Measurements from ENCODE around the gene GPX4. TPM values are rescaled to one million over a fixed set of nuclear protein-coding genes. Genes with fewer than 3 reads are reported as not detected.

Gene GPX4
- total RNA-seq, 1 donor from 2014 or later: 330 TPM

DNA sequence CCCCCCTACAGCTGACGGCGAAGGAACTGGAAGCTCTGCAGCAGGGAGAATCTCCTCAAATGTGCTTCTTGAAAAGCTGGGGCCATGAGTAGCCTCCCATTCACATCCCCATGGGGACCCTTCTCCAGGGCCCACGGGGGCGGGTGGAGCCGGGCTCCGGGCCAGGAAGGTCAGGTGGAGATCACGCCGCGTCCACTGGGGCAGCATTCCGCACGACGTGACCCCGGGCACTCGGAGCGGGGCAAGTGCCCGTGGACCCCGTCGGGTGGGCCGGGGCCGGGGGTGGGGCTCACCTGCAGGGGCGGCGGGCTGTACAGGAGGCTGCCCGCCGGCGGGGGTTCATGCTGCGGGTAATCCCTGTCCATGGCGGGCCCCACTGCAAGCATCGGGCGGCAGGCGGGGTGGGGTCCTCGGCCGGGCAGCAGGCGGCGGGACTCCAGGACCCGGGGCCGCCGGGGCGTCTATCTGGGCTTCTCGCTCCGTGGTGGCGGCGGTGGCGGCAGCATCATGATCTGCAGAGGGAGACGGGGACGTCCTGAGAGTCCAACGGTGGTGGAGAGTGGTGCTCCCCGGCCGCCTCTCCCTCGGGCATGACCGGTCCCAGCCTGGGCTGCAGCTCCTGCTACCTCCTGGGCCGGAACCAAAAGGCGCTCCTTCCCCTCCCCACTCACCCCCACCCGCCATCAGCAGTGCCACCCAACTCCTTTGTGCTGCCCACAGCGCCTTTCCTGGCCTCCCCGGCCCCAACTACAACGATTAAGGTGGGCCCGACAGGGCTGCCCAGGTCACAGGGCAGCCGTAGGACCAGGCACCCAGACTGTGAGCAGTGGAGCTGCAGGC is 50.3 kb downstream of the GPX4 start:
- TF ChIP-seq, protein P1, sequence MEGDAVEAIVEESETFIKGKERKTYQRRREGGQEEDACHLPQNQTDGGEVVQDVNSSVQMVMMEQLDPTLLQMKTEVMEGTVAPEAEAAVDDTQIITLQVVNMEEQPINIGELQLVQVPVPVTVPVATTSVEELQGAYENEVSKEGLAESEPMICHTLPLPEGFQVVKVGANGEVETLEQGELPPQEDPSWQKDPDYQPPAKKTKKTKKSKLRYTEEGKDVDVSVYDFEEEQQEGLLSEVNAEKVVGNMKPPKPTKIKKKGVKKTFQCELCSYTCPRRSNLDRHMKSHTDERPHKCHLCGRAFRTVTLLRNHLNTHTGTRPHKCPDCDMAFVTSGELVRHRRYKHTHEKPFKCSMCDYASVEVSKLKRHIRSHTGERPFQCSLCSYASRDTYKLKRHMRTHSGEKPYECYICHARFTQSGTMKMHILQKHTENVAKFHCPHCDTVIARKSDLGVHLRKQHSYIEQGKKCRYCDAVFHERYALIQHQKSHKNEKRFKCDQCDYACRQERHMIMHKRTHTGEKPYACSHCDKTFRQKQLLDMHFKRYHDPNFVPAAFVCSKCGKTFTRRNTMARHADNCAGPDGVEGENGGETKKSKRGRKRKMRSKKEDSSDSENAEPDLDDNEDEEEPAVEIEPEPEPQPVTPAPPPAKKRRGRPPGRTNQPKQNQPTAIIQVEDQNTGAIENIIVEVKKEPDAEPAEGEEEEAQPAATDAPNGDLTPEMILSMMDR (IDR thresholded peaks at IDR 0.05; ENCODE audit: unreplicated experiment): no peak
- H3K4me1 Mint-ChIP-seq (ENCODE audit: unreplicated experiment): no peaks in the 10 kb centered on the region
- no peak overlapping the region for H3K4me3 Mint-ChIP-seq (ENCODE audit: unreplicated experiment)
- peaks cover 2% of the 10 kb centered on the region for H3K27me3 Mint-ChIP-seq (ENCODE audit: unreplicated experiment)
- H3K9me3 Mint-ChIP-seq (ENCODE audit: unreplicated experiment): no peaks in the 10 kb centered on the region
- no peak for DNase-seq (ENCODE audit: low spot score)
- no peaks in the 10 kb centered on the region for H3K36me3 Mint-ChIP-seq (ENCODE audit: low read depth, unreplicated experiment)
- no peak overlapping the region for H3K27ac Mint-ChIP-seq (ENCODE audit: unreplicated experiment)

DNA sequence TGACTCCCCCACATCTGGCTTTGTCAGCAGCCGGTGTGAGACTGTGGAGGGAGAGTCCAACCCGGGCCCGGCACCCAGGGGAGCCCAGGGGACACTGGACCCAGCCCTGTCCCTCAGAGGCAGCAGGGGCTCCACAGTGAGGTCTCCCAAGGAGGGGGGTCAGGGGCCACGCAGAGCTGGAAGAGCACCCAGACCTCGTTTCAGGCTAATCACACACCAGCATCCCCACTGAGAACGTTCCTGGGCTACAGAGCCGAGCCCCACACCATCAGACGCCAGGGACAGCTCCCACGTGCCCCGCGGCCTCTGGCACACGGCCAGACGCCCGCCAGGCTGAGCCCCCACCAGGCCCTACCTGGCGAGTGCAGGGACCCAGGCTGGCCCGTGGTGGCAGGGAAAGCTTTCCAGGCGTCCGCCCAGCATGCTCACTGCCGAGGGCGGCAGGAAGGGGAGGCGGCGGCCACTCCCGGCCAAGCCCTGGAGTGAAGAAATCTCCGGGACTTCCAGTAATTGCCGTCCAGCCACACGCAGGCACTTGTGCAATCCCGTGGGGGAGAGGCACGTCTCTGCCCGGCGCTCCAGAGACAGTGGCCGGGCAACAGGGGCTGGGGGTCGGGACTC is 51.0 kb downstream of the GPX4 start:
- no peak for DNase-seq (ENCODE audit: low spot score)
- H3K9me3 Mint-ChIP-seq (ENCODE audit: unreplicated experiment): no peaks in the 10 kb centered on the region
- H3K36me3 Mint-ChIP-seq (ENCODE audit: low read depth, unreplicated experiment): no peaks in the 10 kb centered on the region
- TF ChIP-seq, protein P1 (IDR thresholded peaks at IDR 0.05; ENCODE audit: unreplicated experiment): no peak
- no peak overlapping the region for H3K27ac Mint-ChIP-seq (ENCODE audit: unreplicated experiment)
- peaks cover 2% of the 10 kb centered on the region for H3K27me3 Mint-ChIP-seq (ENCODE audit: unreplicated experiment)
- no peaks in the 10 kb centered on the region for H3K4me1 Mint-ChIP-seq (ENCODE audit: unreplicated experiment)
- H3K4me3 Mint-ChIP-seq (ENCODE audit: unreplicated experiment): no peak overlapping the region

DNA sequence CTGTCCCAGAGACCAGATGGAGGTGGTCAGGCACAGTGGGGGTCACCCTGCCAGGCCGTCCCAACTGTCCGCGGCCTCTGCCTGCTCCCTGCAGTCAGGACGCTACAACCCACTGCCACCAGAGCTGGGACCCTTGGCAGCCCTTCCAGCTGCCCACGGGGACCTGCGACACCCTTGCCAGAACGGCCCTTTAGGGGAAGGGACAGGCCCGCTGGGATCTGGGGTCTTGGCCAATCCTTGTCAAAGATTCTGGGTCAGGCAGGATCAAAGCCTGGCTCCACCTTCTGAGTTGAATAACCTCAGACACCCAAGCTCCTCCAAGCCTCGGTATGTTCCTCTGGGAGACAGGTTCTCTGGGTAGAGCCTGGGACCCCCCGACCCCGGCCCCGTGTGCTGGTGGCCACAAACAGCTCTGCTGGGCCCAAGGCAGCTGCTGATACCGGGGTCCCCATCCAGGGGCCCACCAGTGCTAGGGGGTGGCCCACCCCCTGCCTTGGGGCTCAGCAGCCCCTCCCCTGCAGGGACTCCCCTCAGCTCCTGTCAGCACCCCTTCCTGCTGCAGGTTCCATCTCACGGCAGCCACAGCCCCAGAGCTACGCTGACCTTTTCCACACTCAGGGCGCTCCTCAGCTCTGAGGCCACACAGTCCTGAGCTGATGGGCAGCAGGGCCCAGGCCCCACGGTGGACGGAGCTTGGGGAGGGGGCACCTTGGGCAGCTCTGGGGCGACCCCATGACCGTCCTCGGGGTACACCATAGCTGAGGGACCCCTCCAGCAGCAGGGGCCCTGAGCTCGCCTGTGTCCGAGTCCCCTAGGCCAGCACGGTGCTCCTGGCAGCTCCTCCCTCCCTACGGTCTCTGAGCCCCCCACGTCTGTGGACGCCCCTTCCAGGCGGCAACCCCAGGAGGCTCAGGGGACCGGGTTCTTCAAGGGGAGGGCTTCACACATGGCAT is 51.8 kb downstream of the GPX4 start:
- TF ChIP-seq, protein P1 (IDR thresholded peaks at IDR 0.05; ENCODE audit: unreplicated experiment): no peak
- Mint-ChIP-seq H3K27ac (ENCODE audit: unreplicated experiment) (no peak overlapping the region), H3K27me3 (ENCODE audit: unreplicated experiment) (peaks cover 2% of the 10 kb centered on the region), H3K4me3 (ENCODE audit: unreplicated experiment) (no peak overlapping the region), H3K4me1 (ENCODE audit: unreplicated experiment) (no peaks in the 10 kb centered on the region), H3K9me3 (ENCODE audit: unreplicated experiment) (no peaks in the 10 kb centered on the region), H3K36me3 (ENCODE audit: low read depth, unreplicated experiment) (no peaks in the 10 kb centered on the region)
- no peak for DNase-seq (ENCODE audit: low spot score)

Other genes with a start within 250 kb of the GPX4 start
- 0.46 TPM for gene CFD, start 244.3 kb upstream of the GPX4 start, total RNA-seq (ENCODE audit: unreplicated experiment)
- gene MED16, start 210.8 kb upstream of the GPX4 start, total RNA-seq (ENCODE audit: unreplicated experiment): 66.5 TPM
- not detected for gene RNU6-9, start 210.5 kb upstream of the GPX4 start, total RNA-seq (ENCODE audit: unreplicated experiment)
- 40.6 TPM for gene R3HDM4, start 190.8 kb upstream of the GPX4 start, total RNA-seq (ENCODE audit: unreplicated experiment)
- not detected for gene KISS1R, start 186.7 kb upstream of the GPX4 start, total RNA-seq (ENCODE audit: unreplicated experiment)
- gene ARID3A, start 178.0 kb upstream of the GPX4 start, total RNA-seq (ENCODE audit: unreplicated experiment): 108 TPM
- gene WDR18, start 119.6 kb upstream of the GPX4 start, total RNA-seq (ENCODE audit: unreplicated experiment): 53.1 TPM
- gene GRIN3B, start 103.6 kb upstream of the GPX4 start, total RNA-seq (ENCODE audit: unreplicated experiment): 0.95 TPM
- 182 TPM for gene TMEM259, start 82.9 kb upstream of the GPX4 start, total RNA-seq (ENCODE audit: unreplicated experiment)
- not detected for gene RNU6-2, start 82.5 kb upstream of the GPX4 start, total RNA-seq (ENCODE audit: unreplicated experiment)
- gene CNN2, start 77.4 kb upstream of the GPX4 start, total RNA-seq (ENCODE audit: unreplicated experiment): 456 TPM
- 16.3 TPM for gene ABCA7, start 63.9 kb upstream of the GPX4 start, total RNA-seq (ENCODE audit: unreplicated experiment)
- 2.4 TPM for gene ARHGAP45, start 36.8 kb upstream of the GPX4 start, total RNA-seq (ENCODE audit: unreplicated experiment)
- 166 TPM for gene POLR2E, start 8.6 kb upstream of the GPX4 start, total RNA-seq (ENCODE audit: unreplicated experiment)
- 46.4 TPM for gene SBNO2, start 70.3 kb downstream of the GPX4 start, total RNA-seq (ENCODE audit: unreplicated experiment)
- 63.9 TPM for gene STK11, start 101.8 kb downstream of the GPX4 start, total RNA-seq (ENCODE audit: unreplicated experiment)
- gene CBARP, start 134.0 kb downstream of the GPX4 start, total RNA-seq (ENCODE audit: unreplicated experiment): 10.4 TPM
- 175 TPM for gene ATP5F1D, start 137.8 kb downstream of the GPX4 start, total RNA-seq (ENCODE audit: unreplicated experiment)
- gene MIDN, start 144.6 kb downstream of the GPX4 start, total RNA-seq (ENCODE audit: unreplicated experiment): 204 TPM
- gene CIRBP, start 165.3 kb downstream of the GPX4 start, total RNA-seq (ENCODE audit: unreplicated experiment): 315 TPM
- gene FAM174C, start 171.5 kb downstream of the GPX4 start, total RNA-seq (ENCODE audit: unreplicated experiment): 22.7 TPM
- gene EFNA2, start 181.9 kb downstream of the GPX4 start, total RNA-seq (ENCODE audit: unreplicated experiment): 14.6 TPM

All from endothelial cell (in vitro differentiated cells).